Naive thymus-derived CD8-positive, alpha-beta T cell (primary cell): ENCODE data around the gene CCNK. TPM values are rescaled to one million over a fixed set of nuclear protein-coding genes. Genes with fewer than 3 reads are reported as not detected.

Experiments
- ATAC-seq, 2 donors: fragments of 150-1000 bp; cut with Tn5 transposase in 1 of 2; sonication (Bioruptor Pico), chemical (Tn5 transposase) in 1 of 2; 1 replicate in 1 of 2; 2 replicates in 1 of 2; pipeline ENCODE4 v1.10.0; 2021; ENCODE audit warnings: mild to moderate bottlenecking in 2 of 2, moderate library complexity in 2 of 2
- POLR2A ChIA-PET: fragments of 350-600 bp; sonication (Branson Sonifier 250); formaldehyde crosslinking; loops from one replicate; lab custom pipeline; 2021; ENCODE audit warnings: antibody characterized with exemption; lab: Charles Lee
- DNase-seq, 10 donors: peaks; one replicate each; pipeline versions ENCODE4 v3.0.0 to v3.0.0-alpha.2; 2020 to 2022
- H3K27ac Mint-ChIP-seq, 10 donors: one replicate each; pipeline ENCODE4 v1.8.0; 2020 to 2022; ENCODE audit warnings: mild to moderate bottlenecking in 10 of 10, mixed read lengths in 10 of 10, moderate library complexity in 4 of 10, inconsistent platforms in 1 of 10
- H3K27me3 Mint-ChIP-seq, 5 donors: one replicate each; pipeline ENCODE4 v1.8.0; 2021 to 2022; ENCODE audit warnings: mixed read lengths in 5 of 5
- H3K36me3 Mint-ChIP-seq, 3 donors: one replicate each; pipeline ENCODE4 v1.8.0; 2020 to 2022; ENCODE audit warnings: mixed read lengths in 3 of 3, mild to moderate bottlenecking in 2 of 3, inconsistent platforms in 1 of 3
- H3K4me1 Mint-ChIP-seq, 4 donors: one replicate each; pipeline ENCODE4 v1.8.0; 2021 to 2022; ENCODE audit warnings: mixed read lengths in 4 of 4
- H3K4me3 Mint-ChIP-seq, 10 donors: one replicate each; pipeline ENCODE4 v1.8.0; 2020 to 2022; ENCODE audit warnings: mild to moderate bottlenecking in 10 of 10, mixed read lengths in 10 of 10, moderate library complexity in 6 of 10, inconsistent platforms in 1 of 10
- H3K9me3 Mint-ChIP-seq, 9 donors: one replicate each; pipeline ENCODE4 v1.8.0; 2020 to 2022; ENCODE audit warnings: mixed read lengths in 9 of 9, mild to moderate bottlenecking in 3 of 9, inconsistent platforms in 1 of 9, moderate library complexity in 1 of 9
- polyA plus RNA-seq, 3 donors: library from polyadenylated mRNA; unstranded; fragments of 300-500 nt; fragmentation: Illumina TruSeq; gene quantifications; one replicate each; pipeline ENCODE4 v1.2.3, GENCODE V29; 2021
- total RNA-seq, 8 experiments: library from RNA in 2 of 8; stranded (reverse) in 2 of 8; gene quantifications; one replicate each; pipeline ENCODE4 v1.2.3 and lab custom pipeline; 2021 to 2026

CCNK gene
- total RNA-seq (10 to 100 TPM; 82.8 to 92.5 TPM), polyA plus RNA-seq (10 to 100 TPM; 13.4 to 19.8 (median 14.0) TPM), total RNA-seq (lab: John Stamatoyannopoulos, UW) (18.8 to 93.5 (median 27.4) reads per million in 6 experiments)

GRCh38 chr14:99480917-99481744 lies at the start of gene CCNK:
TSS of gene CCNK (plus strand) at chr14:99481409. CDS start at chr14:99492678, 11,269 bp downstream.
- ATAC-seq, result peak; percentile 85 to 86
- H3K4me1 Mint-ChIP-seq, result peaks cover 36 to 78% (median 70%) of the 10 kb centered on the region in 4 donors
- peak within 1 kb of the TSS; percentile 92 to 99 (median 98) for H3K4me3 Mint-ChIP-seq

GRCh38 chr14:99431986-99432385 lies 49.2 kb upstream of the CCNK start:
- Mint-ChIP-seq H3K9me3 (peaks cover 0 to 14% (median 6%) of the 10 kb centered on the region in 9 donors), H3K4me1 (peaks cover 15 to 44% (median 29%) of the 10 kb centered on the region in 4 donors), H3K4me3 (no peak overlapping the region), H3K36me3 (peaks cover 25 to 79% (median 51%) of the 10 kb centered on the region in 3 donors), H3K27me3 (no peaks in the 10 kb centered on the region), H3K27ac (no peak overlapping the region)
- DNase-seq (no peak), ATAC-seq (no peak)
- POLR2A ChIA-PET, result interaction anchor here (0.6 kb wide), 1 partner anchor 630 kb away, joined by 5 read pairs; no protein-coding TSS in a partner anchor

More at GRCh38 chr14:99480917-99481744, at the start of gene CCNK:
- peak within 1 kb of the TSS; percentile 97 to 100 (median 99) for H3K27ac Mint-ChIP-seq
- H3K36me3 Mint-ChIP-seq, result no peaks in the 10 kb centered on the region
- DNase-seq, result peak; percentile 97 to 100 (median 100)
- H3K9me3 Mint-ChIP-seq, result no peaks in the 10 kb centered on the region
- H3K27me3 Mint-ChIP-seq, result no peaks in the 10 kb centered on the region
- POLR2A ChIA-PET, result interaction anchor here (0.6 to 2.2 kb wide), 15 partner anchors 10 to 1778 kb away, joined by 3 to 27 read pairs (median 3); partner anchors contain the start of genes CCDC85C and CYP46A1

GRCh38 chr14:99432485-99432884 lies 48.7 kb upstream of the CCNK start:
- H3K4me3 Mint-ChIP-seq, result no peak overlapping the region
- DNase-seq, result no peak
- ATAC-seq, result no peak
- peaks cover 19 to 49% (median 34%) of the 10 kb centered on the region in 4 donors for H3K4me1 Mint-ChIP-seq
- POLR2A ChIA-PET, result no interaction called here
- H3K9me3 Mint-ChIP-seq, result peaks cover 0 to 14% (median 6%) of the 10 kb centered on the region in 9 donors
- H3K27ac Mint-ChIP-seq, result no peak overlapping the region
- H3K27me3 Mint-ChIP-seq, result no peaks in the 10 kb centered on the region
- peaks cover 25 to 83% (median 50%) of the 10 kb centered on the region in 3 donors for H3K36me3 Mint-ChIP-seq

- Mint-ChIP-seq H3K27me3 (no peaks in the 10 kb centered on the region), H3K36me3 (peaks cover 13 to 79% (median 26%) of the 10 kb centered on the region in 3 donors), H3K9me3 (no peaks in the 10 kb centered on the region), H3K4me1 (peaks cover 20 to 60% (median 47%) of the 10 kb centered on the region in 4 donors), H3K27ac (peak overlapping the region in 4 of 10 donors; percentile 27 to 47 (median 47)), H3K4me3 (no peak overlapping the region)
- DNase-seq (no peak), ATAC-seq (no peak)
- POLR2A ChIA-PET, result interaction anchor here (0.7 kb wide), 2 partner anchors 34 to 47 kb away, joined by 3 read pairs; no protein-coding TSS in a partner anchor
Observed at GRCh38 chr14:99435327-99435726, 45.9 kb upstream of the CCNK start.

GRCh38 chr14:99436247-99437180 lies 44.7 kb upstream of the CCNK start:
- DNase-seq (no peak), ATAC-seq (no peak)
- H3K4me1 Mint-ChIP-seq, result peaks cover 24 to 58% (median 42%) of the 10 kb centered on the region in 4 donors
- H3K27me3 Mint-ChIP-seq, result no peaks in the 10 kb centered on the region
- H3K4me3 Mint-ChIP-seq, result peak overlapping the region in 7 of 10 donors; percentile 1 to 66 (median 46)
- peaks cover 4 to 76% (median 23%) of the 10 kb centered on the region in 3 donors for H3K36me3 Mint-ChIP-seq
- no peaks in the 10 kb centered on the region for H3K9me3 Mint-ChIP-seq
- H3K27ac Mint-ChIP-seq, result peak overlapping the region in 9 of 10 donors; percentile 47 to 91 (median 75)
- POLR2A ChIA-PET, result interaction anchor here (0.7 kb wide), 1 partner anchor 33 kb away, joined by 3 read pairs; no protein-coding TSS in a partner anchor

- H3K27me3 Mint-ChIP-seq, result no peaks in the 10 kb centered on the region
- POLR2A ChIA-PET, result no interaction called here
- H3K4me3 Mint-ChIP-seq, result peak overlapping the region in 3 of 10 donors; percentile 15 to 63 (median 57)
- H3K4me1 Mint-ChIP-seq, result peaks cover 27 to 65% (median 51%) of the 10 kb centered on the region in 4 donors
- no peak for DNase-seq
- no peaks in the 10 kb centered on the region for H3K9me3 Mint-ChIP-seq
- H3K27ac Mint-ChIP-seq, result peak overlapping the region in 7 of 10 donors; percentile 27 to 83 (median 64)
- H3K36me3 Mint-ChIP-seq, result peaks cover 3 to 76% (median 23%) of the 10 kb centered on the region in 3 donors
- ATAC-seq, result no peak
Observed at GRCh38 chr14:99437706-99438105, 43.5 kb upstream of the CCNK start.

GRCh38 chr14:99440278-99440677 lies 40.9 kb upstream of the CCNK start:
- Mint-ChIP-seq H3K36me3 (peaks cover 0 to 82% (median 23%) of the 10 kb centered on the region in 3 donors), H3K4me3 (peak overlapping the region in 1 of 10 donors; percentile 52), H3K9me3 (no peaks in the 10 kb centered on the region), H3K27ac (peak overlapping the region in 1 of 10 donors; percentile 31), H3K4me1 (peaks cover 27 to 58% (median 51%) of the 10 kb centered on the region in 4 donors), H3K27me3 (no peaks in the 10 kb centered on the region)
- DNase-seq (no peak), ATAC-seq (no peak)
- POLR2A ChIA-PET, result interaction anchor here (0.7 kb wide), 1 partner anchor 83 kb away, joined by 4 read pairs; no protein-coding TSS in a partner anchor

- DNase-seq (no peak), ATAC-seq (no peak)
- Mint-ChIP-seq H3K4me1 (peaks cover 24 to 50% (median 40%) of the 10 kb centered on the region in 4 donors), H3K4me3 (peak overlapping the region in 1 of 10 donors; percentile 51), H3K9me3 (no peaks in the 10 kb centered on the region), H3K27me3 (no peaks in the 10 kb centered on the region), H3K36me3 (peaks cover 0 to 83% (median 21%) of the 10 kb centered on the region in 3 donors), H3K27ac (peak overlapping the region in 4 of 10 donors; percentile 25 to 68 (median 49))
- POLR2A ChIA-PET, result no interaction called here
Observed at GRCh38 chr14:99441157-99441870, 39.9 kb upstream of the CCNK start.

- POLR2A ChIA-PET, result no interaction called here
- peak overlapping the region in 5 of 10 donors; percentile 35 to 68 (median 47) for H3K27ac Mint-ChIP-seq
Observed at GRCh38 chr14:99441918-99442317, 39.3 kb upstream of the CCNK start.

GRCh38 chr14:99445931-99446330 lies 35.3 kb upstream of the CCNK start:
- Mint-ChIP-seq H3K4me3 (no peak overlapping the region), H3K9me3 (no peaks in the 10 kb centered on the region), H3K36me3 (peaks cover 6 to 93% (median 30%) of the 10 kb centered on the region in 3 donors), H3K27me3 (no peaks in the 10 kb centered on the region), H3K27ac (peak overlapping the region in 3 of 10 donors; percentile 31 to 66 (median 44)), H3K4me1 (peaks cover 6 to 32% (median 16%) of the 10 kb centered on the region in 4 donors)
- DNase-seq (no peak), ATAC-seq (no peak)
- POLR2A ChIA-PET, result no interaction called here

More at GRCh38 chr14:99441918-99442317, 39.3 kb upstream of the CCNK start:
- Mint-ChIP-seq H3K9me3 (no peaks in the 10 kb centered on the region), H3K36me3 (peaks cover 0 to 86% (median 24%) of the 10 kb centered on the region in 3 donors), H3K27me3 (no peaks in the 10 kb centered on the region), H3K4me3 (peak overlapping the region in 1 of 10 donors; percentile 34), H3K4me1 (peaks cover 25 to 44% (median 34%) of the 10 kb centered on the region in 4 donors)
- ATAC-seq (no peak), DNase-seq (no peak)

- H3K27ac Mint-ChIP-seq, result peak overlapping the region in 3 of 10 donors; percentile 45 to 71 (median 68)
- DNase-seq (no peak), ATAC-seq (no peak)
- H3K36me3 Mint-ChIP-seq, result peaks cover 6 to 94% (median 33%) of the 10 kb centered on the region in 3 donors
- POLR2A ChIA-PET, result no interaction called here
- H3K4me3 Mint-ChIP-seq, result no peak overlapping the region
- H3K27me3 Mint-ChIP-seq, result no peaks in the 10 kb centered on the region
- H3K9me3 Mint-ChIP-seq, result no peaks in the 10 kb centered on the region
- H3K4me1 Mint-ChIP-seq, result peaks cover 0 to 24% (median 6%) of the 10 kb centered on the region in 4 donors
Observed at GRCh38 chr14:99447739-99448138, 33.5 kb upstream of the CCNK start.
